Uterus (tissue), 4 donors: ENCODE results near the gene TBK1. TPM values are rescaled to one million over a fixed set of nuclear protein-coding genes. Genes with fewer than 3 reads are reported as not detected.
A peak's percentile ranks its signal among the peaks of the same experiment; 100 is the strongest.

ENCODE experiments used
- DNase-seq, 2 donors: peaks; one replicate each; pipeline ENCODE4 v3.0.0-alpha.2; 2019 to 2020
- H3K27ac ChIP-seq, 2 donors: fragments of 200-600 bp; sonication (generic); 1 replicate in 1 of 2; 2 replicates in 1 of 2; pipeline ENCODE4 v1.5.1; 2016 to 2018
- H3K27me3 ChIP-seq, 2 donors: fragments of 200-600 bp; sonication (generic); one replicate each; pipeline ENCODE4 v1.5.1; 2018 to 2019; ENCODE audit warnings: control low read depth in 1 of 2
- H3K36me3 ChIP-seq, 2 donors: fragments of 200-600 bp; sonication (generic); one replicate each; pipeline ENCODE4 v1.5.1; 2019; ENCODE audit warnings: control low read depth in 1 of 2
- H3K4me1 ChIP-seq, 2 donors: fragments of 200-600 bp; sonication (generic); one replicate each; pipeline ENCODE4 v1.5.1; 2018 to 2019; ENCODE audit warnings: control low read depth in 1 of 2
- H3K4me3 ChIP-seq, 2 donors: fragments of 200-600 bp; sonication (generic); 1 replicate in 1 of 2; 2 replicates in 1 of 2; pipeline ENCODE4 v1.5.1; 2018 to 2019; ENCODE audit warnings: mild to moderate bottlenecking in 1 of 2
- H3K9me3 ChIP-seq, 2 donors: fragments of 200-600 bp; sonication (generic); one replicate each; pipeline ENCODE4 v1.5.1; 2019; ENCODE audit warnings: control low read depth in 1 of 2
- POLR2A ChIP-seq, 2 donors: fragments of 450-650 bp; IDR thresholded peaks; one replicate each; pipeline ENCODE4 v1.6.1; 2016; ENCODE audit warnings: antibody characterized with exemption in 2 of 2, mild to moderate bottlenecking in 1 of 2, moderate library complexity in 1 of 2
- intact Hi-C: fragments of 100-400 bp; cut with DNase I; formaldehyde crosslinking; loops from one replicate; pipeline ENCODE4 v1.15.1; 2023; ENCODE audit warnings: low total_unique reads
- total RNA-seq, 4 donors: library from RNA; depleted of rRNA in 3 of 4; stranded (reverse); fragments of >200 nt in 3 of 4; gene quantifications; one replicate each; pipeline versions ENCODE4 v1.1.0 to v1.2.4, GENCODE V29; 2014 to 2023
- TF ChIP-seq, protein P1 (sequence below), 4 experiments: fragments of 200-600 bp in 2 of 4; fragments of 450-650 bp in 2 of 4; sonication (generic) in 2 of 4; IDR thresholded peaks; one replicate each; pipeline ENCODE4 v1.5.1; 2016 to 2019; ENCODE audit warnings: antibody characterized with exemption in 4 of 4, mild to moderate bottlenecking in 2 of 4, moderate library complexity in 1 of 4
- donor health status: DM: yes; HTN: yes; CAD: no.

Gene TBK1
- 10 to 100 TPM; 16.7 to 37.5 (median 26.0) TPM for total RNA-seq

DNA sequence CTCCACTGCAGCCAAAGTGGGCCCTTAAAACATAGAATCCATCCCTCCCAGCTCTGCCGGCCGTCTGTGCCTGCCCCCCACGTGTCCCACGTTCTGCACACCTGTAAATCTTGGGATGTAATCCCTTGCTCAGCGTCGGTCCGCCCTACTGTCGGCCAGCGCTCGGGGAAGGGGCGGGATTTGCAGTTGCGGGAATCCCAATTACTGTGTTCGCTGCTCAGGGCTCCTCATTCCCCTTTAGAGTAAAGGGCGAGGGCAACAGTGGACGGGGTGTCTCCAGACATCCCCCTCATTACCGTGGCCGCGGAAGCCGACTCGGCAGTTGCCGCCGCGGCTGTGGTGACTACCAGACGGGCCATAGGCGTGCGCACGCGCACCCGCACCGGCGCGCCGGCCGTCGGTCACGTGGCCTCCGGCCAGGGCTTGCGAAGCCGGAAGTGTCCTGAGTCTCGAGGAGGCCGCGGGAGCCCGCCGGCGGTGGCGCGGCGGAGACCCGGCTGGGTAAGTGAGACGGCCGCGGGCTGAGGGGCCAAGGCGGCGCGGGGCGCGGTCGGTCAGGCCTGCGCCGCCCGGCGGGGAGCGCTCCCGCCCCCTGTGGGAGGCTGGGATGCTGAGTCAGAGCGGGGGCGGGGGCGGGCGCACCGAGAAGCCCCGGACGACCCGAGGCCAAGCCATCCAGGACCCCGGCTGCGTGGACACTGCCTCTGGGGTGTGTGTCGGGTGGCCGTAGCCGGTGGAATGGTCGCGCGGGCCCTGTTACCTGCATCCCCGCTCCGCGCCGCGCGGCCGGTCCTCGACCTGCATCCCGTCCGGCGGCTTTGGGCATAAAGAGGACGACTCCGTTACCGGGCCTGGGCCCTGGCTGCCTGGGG is at the start of gene TBK1:
TBK1 (plus strand) TSS at position 434 of the 872 bp plus-strand sequence. CDS start 3,751 bp downstream, outside the sequence.
- no peaks in the 10 kb centered on the region for H3K9me3 ChIP-seq

DNA sequence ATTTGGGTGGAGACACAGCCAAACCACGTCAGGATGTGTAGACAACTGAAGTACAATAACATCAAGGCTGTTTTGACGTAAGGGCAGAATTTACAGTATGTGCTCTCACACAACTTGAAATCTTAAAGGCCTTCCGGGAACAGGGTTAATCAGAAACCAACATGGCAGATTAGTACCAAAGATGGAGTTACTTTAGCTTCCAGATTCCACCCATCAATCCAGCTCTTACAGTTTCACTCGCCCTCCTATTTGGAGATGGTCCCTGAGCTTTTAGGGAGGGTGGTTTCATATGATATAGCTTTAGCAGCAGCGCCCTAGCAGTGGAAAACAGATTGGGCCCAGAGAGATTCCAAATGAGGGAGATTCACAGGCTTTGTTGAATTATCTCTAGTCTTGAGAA is 49.7 kb upstream of the TBK1 start:
- intact Hi-C loops, result no loop called here
- H3K36me3 ChIP-seq, result no peaks in the 10 kb centered on the region
- H3K27ac ChIP-seq, result no peak overlapping the region
- TF ChIP-seq, protein P1, sequence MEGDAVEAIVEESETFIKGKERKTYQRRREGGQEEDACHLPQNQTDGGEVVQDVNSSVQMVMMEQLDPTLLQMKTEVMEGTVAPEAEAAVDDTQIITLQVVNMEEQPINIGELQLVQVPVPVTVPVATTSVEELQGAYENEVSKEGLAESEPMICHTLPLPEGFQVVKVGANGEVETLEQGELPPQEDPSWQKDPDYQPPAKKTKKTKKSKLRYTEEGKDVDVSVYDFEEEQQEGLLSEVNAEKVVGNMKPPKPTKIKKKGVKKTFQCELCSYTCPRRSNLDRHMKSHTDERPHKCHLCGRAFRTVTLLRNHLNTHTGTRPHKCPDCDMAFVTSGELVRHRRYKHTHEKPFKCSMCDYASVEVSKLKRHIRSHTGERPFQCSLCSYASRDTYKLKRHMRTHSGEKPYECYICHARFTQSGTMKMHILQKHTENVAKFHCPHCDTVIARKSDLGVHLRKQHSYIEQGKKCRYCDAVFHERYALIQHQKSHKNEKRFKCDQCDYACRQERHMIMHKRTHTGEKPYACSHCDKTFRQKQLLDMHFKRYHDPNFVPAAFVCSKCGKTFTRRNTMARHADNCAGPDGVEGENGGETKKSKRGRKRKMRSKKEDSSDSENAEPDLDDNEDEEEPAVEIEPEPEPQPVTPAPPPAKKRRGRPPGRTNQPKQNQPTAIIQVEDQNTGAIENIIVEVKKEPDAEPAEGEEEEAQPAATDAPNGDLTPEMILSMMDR (IDR thresholded peaks at IDR 0.05), result no peak
- TF ChIP-seq POLR2A (IDR thresholded peaks at IDR 0.05), result no peak
- no peaks in the 10 kb centered on the region for H3K9me3 ChIP-seq
- H3K27me3 ChIP-seq, result no peaks in the 10 kb centered on the region
- no peaks in the 10 kb centered on the region for H3K4me1 ChIP-seq
- H3K4me3 ChIP-seq, result no peak overlapping the region
- no peak for DNase-seq

More for the DNA sequence above, at the start of gene TBK1:
- Histone ChIP-seq H3K4me1 (peaks cover 0 to 5% of the 10 kb centered on the region in 2 donors), H3K27ac (peak within 1 kb of the TSS; percentile 94 to 98), H3K27me3 (no peaks in the 10 kb centered on the region), H3K36me3 (no peaks in the 10 kb centered on the region), H3K4me3 (peak within 1 kb of the TSS; percentile 93 to 97)
- peak; percentile 86 to 91 for DNase-seq
- intact Hi-C loops, result no loop called here
- peak; percentile 82 to 91 for TF ChIP-seq POLR2A (IDR thresholded peaks at IDR 0.05)
- TF ChIP-seq, protein P1 (IDR thresholded peaks at IDR 0.05), result peak in 3 of 4 experiments; percentile 6 to 20 (median 19)

GRCh38 chr12:64403707-64404469 is 48.0 kb upstream of the TBK1 start, which contains the start of gene XPOT:
XPOT (plus strand) TSS chr12:64404392; CDS start chr12:64410036, 5,644 bp downstream.
- no peaks in the 10 kb centered on the region for H3K36me3 ChIP-seq
- H3K27me3 ChIP-seq, result no peaks in the 10 kb centered on the region
- peak within 1 kb of the TSS; percentile 85 to 99 for H3K27ac ChIP-seq
- intact Hi-C loops, result no loop called here
- no peaks in the 10 kb centered on the region for H3K9me3 ChIP-seq
- TF ChIP-seq POLR2A (IDR thresholded peaks at IDR 0.05), result peak in 1 of 2 donors; percentile 60
- TF ChIP-seq, protein P1 (IDR thresholded peaks at IDR 0.05), result peak in 2 of 4 experiments; percentile 5 to 42
- H3K4me1 ChIP-seq, result no peaks in the 10 kb centered on the region
- DNase-seq, result peak; percentile 90 to 95
- peak within 1 kb of the TSS; percentile 67 to 97 for H3K4me3 ChIP-seq

GRCh38 chr12:64404470-64405256 is 47.3 kb upstream of the TBK1 start:
- Histone ChIP-seq H3K4me3 (peak overlapping the region; percentile 67 to 97), H3K36me3 (no peaks in the 10 kb centered on the region), H3K4me1 (no peaks in the 10 kb centered on the region), H3K27me3 (no peaks in the 10 kb centered on the region), H3K9me3 (no peaks in the 10 kb centered on the region), H3K27ac (peak overlapping the region; percentile 85 to 99)
- intact Hi-C loops, result no loop called here
- TF ChIP-seq, protein P1 (IDR thresholded peaks at IDR 0.05), result no peak
- TF ChIP-seq POLR2A (IDR thresholded peaks at IDR 0.05), result peak in 1 of 2 donors; percentile 80
- peak; percentile 60 to 68 for DNase-seq
